Neural cell (in vitro differentiated cells): ENCODE measurements around the gene FAM168A.

ENCODE experiments used
- CTCF ChIP-seq: fragments of 450-650 bp; IDR thresholded peaks from 2 replicates; pipeline ENCODE4 v1.5.1; 2014; ENCODE audit warnings: antibody characterized with exemption, mild to moderate bottlenecking, moderate library complexity; ENCODE audit not compliant: poor library complexity, severe bottlenecking
- EP300 ChIP-seq: fragments of 450-650 bp; conservative IDR thresholded peaks from 2 replicates; pipeline ENCODE4 v1.6.1; 2014; ENCODE audit warnings: antibody characterized with exemption, mild to moderate bottlenecking, moderate library complexity; ENCODE audit not compliant: poor library complexity, severe bottlenecking
- EZH2 ChIP-seq: fragments of 200-600, 300-800 bp; shearing (Covaris generic), sonication (generic); IDR thresholded peaks from 2 replicates; pipeline ENCODE4 v1.6.1; 2014; ENCODE audit warnings: antibody characterized with exemption, low read length, borderline replicate concordance, mild to moderate bottlenecking; ENCODE audit not compliant: insufficient read depth, poor library complexity, severe bottlenecking
- MXI1 ChIP-seq: fragments of 450-650 bp; conservative IDR thresholded peaks from 2 replicates; pipeline ENCODE4 v1.6.1; 2014; ENCODE audit warnings: antibody characterized with exemption, mild to moderate bottlenecking; ENCODE audit not compliant: poor library complexity, severe bottlenecking
- POLR2AphosphoS5 ChIP-seq: IDR thresholded peaks from 2 replicates; pipeline ENCODE4 v1.6.1; 2012
- RAD21 ChIP-seq: fragments of 450-650 bp; conservative IDR thresholded peaks from 2 replicates; pipeline ENCODE4 v1.6.1; 2014; ENCODE audit warnings: antibody characterized with exemption, mild to moderate bottlenecking, moderate library complexity
- SMC3 ChIP-seq: fragments of 450-650 bp; conservative IDR thresholded peaks from 2 replicates; pipeline ENCODE4 v1.6.1; 2014; ENCODE audit warnings: antibody characterized with exemption, mild to moderate bottlenecking, moderate library complexity; ENCODE audit not compliant: poor library complexity
- TAF1 ChIP-seq: IDR thresholded peaks from 2 replicates; pipeline ENCODE4 v1.6.1; 2012; ENCODE audit warnings: low read depth
- TF ChIP-seq, protein P1 (sequence below): IDR thresholded peaks from 2 replicates; pipeline ENCODE4 v1.6.1; 2012; ENCODE audit warnings: borderline replicate concordance

DNA sequence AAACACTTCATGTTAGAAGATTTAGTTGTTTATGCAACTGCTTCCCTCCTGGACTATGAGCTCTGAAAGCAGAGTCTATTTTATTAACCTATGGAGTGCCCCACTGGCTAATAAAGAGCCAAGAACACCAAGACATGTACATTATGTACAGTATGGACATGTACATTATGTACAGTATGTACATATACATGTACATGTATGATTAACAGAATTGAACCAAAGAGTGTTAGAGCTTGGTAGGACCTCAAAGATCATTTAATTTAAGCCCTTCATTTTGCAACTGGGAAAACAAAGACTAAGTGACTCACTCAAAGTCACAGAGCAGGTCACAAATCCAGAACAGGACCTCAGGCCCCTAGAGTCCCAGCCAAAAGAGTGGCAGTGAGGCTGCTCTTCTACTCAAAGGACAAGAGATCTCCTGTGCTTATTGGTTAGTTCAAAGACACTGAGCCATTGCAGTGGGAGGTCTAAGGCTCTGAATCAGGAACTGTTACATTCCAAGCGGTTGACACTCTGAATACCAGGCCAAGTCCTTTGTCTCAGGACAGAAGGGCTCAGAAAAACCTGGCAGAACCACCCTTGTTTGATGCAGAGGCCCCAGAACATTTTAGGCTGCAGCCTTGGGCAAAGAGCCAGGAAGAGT is 103.8 kb downstream of the FAM168A start:
- TF ChIP-seq CTCF (no peak), TAF1 (no peak), POLR2AphosphoS5 (no peak), MXI1 (no peak), RAD21 (no peak), EZH2 (no peak), SMC3 (no peak), EP300 (no peak)
- TF ChIP-seq, protein P1, sequence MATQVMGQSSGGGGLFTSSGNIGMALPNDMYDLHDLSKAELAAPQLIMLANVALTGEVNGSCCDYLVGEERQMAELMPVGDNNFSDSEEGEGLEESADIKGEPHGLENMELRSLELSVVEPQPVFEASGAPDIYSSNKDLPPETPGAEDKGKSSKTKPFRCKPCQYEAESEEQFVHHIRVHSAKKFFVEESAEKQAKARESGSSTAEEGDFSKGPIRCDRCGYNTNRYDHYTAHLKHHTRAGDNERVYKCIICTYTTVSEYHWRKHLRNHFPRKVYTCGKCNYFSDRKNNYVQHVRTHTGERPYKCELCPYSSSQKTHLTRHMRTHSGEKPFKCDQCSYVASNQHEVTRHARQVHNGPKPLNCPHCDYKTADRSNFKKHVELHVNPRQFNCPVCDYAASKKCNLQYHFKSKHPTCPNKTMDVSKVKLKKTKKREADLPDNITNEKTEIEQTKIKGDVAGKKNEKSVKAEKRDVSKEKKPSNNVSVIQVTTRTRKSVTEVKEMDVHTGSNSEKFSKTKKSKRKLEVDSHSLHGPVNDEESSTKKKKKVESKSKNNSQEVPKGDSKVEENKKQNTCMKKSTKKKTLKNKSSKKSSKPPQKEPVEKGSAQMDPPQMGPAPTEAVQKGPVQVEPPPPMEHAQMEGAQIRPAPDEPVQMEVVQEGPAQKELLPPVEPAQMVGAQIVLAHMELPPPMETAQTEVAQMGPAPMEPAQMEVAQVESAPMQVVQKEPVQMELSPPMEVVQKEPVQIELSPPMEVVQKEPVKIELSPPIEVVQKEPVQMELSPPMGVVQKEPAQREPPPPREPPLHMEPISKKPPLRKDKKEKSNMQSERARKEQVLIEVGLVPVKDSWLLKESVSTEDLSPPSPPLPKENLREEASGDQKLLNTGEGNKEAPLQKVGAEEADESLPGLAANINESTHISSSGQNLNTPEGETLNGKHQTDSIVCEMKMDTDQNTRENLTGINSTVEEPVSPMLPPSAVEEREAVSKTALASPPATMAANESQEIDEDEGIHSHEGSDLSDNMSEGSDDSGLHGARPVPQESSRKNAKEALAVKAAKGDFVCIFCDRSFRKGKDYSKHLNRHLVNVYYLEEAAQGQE, result no peak
